ENCODE results near the gene TMEM201.

GRCh38 chr1:9612162-9612845, 23.6 kb downstream of the TMEM201 start:
- TF ChIP-seq CTCF (IDR thresholded peaks at IDR 0.05; ENCODE audit: insufficient read depth, low read length, poor library complexity, severe bottlenecking), result no peak
- TF ChIP-seq EZH2phosphoT487 (conservative IDR thresholded peaks at IDR 0.05; ENCODE audit: low read length), result no peak
